Measurements from ENCODE around the gene TMEFF1.

DNA sequence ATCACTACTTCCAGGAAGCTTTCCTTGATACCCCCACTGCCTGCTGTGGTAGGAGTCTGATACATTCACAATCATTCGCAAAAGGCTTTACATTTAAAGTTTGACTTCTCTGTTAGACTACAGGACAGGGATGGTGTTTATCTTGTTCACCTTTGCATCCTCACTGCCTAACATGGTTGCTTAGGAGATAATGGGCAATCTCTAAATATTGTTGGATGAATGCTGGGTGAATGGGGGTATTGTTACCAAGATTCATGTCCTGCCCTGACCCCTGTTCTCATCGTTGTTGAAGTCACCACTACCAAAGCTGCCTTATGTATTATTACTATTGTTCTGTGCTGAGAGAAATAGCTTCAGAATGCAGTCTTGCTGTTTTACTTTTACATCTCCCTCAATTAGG is 7.7 kb upstream of the TMEFF1 start:
- TF ChIP-seq, protein P1, sequence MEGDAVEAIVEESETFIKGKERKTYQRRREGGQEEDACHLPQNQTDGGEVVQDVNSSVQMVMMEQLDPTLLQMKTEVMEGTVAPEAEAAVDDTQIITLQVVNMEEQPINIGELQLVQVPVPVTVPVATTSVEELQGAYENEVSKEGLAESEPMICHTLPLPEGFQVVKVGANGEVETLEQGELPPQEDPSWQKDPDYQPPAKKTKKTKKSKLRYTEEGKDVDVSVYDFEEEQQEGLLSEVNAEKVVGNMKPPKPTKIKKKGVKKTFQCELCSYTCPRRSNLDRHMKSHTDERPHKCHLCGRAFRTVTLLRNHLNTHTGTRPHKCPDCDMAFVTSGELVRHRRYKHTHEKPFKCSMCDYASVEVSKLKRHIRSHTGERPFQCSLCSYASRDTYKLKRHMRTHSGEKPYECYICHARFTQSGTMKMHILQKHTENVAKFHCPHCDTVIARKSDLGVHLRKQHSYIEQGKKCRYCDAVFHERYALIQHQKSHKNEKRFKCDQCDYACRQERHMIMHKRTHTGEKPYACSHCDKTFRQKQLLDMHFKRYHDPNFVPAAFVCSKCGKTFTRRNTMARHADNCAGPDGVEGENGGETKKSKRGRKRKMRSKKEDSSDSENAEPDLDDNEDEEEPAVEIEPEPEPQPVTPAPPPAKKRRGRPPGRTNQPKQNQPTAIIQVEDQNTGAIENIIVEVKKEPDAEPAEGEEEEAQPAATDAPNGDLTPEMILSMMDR (IDR thresholded peaks at IDR 0.05) = no peak
- no peak for TF ChIP-seq POLR2A (IDR thresholded peaks at IDR 0.05)

Measured in thyroid gland (tissue), 4 donors.